C4-2B (cell line): ENCODE data around the gene FOXL1.

ENCODE experiments used
- ZFX ChIP-seq: fragments of 450-650 bp; IDR thresholded peaks from 2 replicates; pipeline ENCODE4 v1.6.1; 2017
- TF ChIP-seq, protein P1 (sequence below): fragments of 450-650 bp; conservative IDR thresholded peaks from 2 replicates; pipeline ENCODE4 v1.5.1; 2017; ENCODE audit warnings: mild to moderate bottlenecking

DNA sequence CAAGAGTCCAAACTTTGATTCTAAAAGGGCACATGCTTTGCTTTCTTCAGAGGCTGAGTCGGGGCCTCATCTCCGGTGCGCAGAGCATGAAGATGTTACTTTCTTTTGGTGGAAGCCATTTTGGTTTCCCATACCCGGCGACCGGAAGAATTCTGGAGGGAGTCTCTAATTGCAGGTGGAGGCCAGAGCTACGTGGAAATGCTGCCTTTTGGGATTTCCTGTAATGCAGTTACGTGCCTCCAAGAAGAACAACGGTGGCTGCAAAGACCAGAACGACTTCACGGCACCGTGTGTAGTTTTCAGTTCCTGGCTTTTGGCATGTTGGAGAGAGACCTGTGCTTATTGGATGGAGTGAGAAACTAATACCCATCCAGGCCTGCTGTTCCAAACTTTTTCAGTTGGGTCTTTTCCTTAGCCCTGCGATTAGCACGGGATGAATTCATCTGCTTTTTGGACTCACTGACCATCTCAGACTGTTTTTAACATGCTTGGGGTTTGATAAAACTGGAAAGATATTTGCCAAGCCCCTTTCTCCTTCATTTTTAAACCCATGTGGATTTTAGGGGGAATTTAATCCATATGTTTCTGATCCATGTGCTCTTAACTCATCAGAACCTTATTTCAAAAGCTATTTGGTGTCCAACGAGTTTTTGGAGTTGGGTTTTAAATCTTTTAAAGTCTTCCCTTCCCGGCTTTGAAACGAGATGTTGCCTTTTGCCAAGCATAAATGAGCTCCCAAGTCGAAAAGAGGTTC, 19.0 kb downstream of the FOXL1 start:
- TF ChIP-seq, protein P1, sequence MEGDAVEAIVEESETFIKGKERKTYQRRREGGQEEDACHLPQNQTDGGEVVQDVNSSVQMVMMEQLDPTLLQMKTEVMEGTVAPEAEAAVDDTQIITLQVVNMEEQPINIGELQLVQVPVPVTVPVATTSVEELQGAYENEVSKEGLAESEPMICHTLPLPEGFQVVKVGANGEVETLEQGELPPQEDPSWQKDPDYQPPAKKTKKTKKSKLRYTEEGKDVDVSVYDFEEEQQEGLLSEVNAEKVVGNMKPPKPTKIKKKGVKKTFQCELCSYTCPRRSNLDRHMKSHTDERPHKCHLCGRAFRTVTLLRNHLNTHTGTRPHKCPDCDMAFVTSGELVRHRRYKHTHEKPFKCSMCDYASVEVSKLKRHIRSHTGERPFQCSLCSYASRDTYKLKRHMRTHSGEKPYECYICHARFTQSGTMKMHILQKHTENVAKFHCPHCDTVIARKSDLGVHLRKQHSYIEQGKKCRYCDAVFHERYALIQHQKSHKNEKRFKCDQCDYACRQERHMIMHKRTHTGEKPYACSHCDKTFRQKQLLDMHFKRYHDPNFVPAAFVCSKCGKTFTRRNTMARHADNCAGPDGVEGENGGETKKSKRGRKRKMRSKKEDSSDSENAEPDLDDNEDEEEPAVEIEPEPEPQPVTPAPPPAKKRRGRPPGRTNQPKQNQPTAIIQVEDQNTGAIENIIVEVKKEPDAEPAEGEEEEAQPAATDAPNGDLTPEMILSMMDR = no peak
- no peak for TF ChIP-seq ZFX
